Left lung (tissue), 10 donors: ENCODE results near the gene CARNS1. TPM values are rescaled to one million over a fixed set of nuclear protein-coding genes. Genes with fewer than 3 reads are reported as not detected.

ENCODE experiments used
- ATAC-seq: fragments of 200-7000 bp; cut with Tn5 transposase; one replicate; pipeline ENCODE4 v1.9.1; 2020; ENCODE audit warnings: moderate library complexity
- DNase-seq, 4 donors: peaks; one replicate each; pipeline ENCODE4 v3.0.0-alpha.2; 2013 to 2020
- H3K27ac ChIP-seq, 2 donors: fragments of 200-600 bp; sonication (generic) in 1 of 2; one replicate each; pipeline versions ENCODE4 v1.5.0 to v1.8.0; 2020 to 2021
- H3K27me3 ChIP-seq, 2 donors: fragments of 200-600 bp; sonication (generic) in 1 of 2; one replicate each; pipeline versions ENCODE4 v1.5.0 to v1.8.0; 2020 to 2021
- H3K36me3 ChIP-seq, 2 donors: fragments of 200-600 bp; sonication (generic) in 1 of 2; one replicate each; pipeline versions ENCODE4 v1.5.0 to v1.8.0; 2020 to 2021
- H3K4me1 ChIP-seq, 2 donors: fragments of 200-600 bp; one replicate each; pipeline ENCODE4 v1.8.0; 2021
- H3K4me3 ChIP-seq, 2 donors: fragments of 200-600 bp; sonication (generic) in 1 of 2; one replicate each; pipeline versions ENCODE4 v1.5.0 to v1.8.0; 2020 to 2021; ENCODE audit warnings: mild to moderate bottlenecking in 1 of 2
- H3K9me3 ChIP-seq, 2 donors: fragments of 200-600 bp; sonication (generic) in 1 of 2; one replicate each; pipeline versions ENCODE4 v1.5.0 to v1.8.0; 2020 to 2021
- intact Hi-C, 2 donors: fragments of 100-400 bp; cut with DNase I; formaldehyde crosslinking; loops; one replicate each; pipeline versions ENCODE4 v1.11.2 to v1.14.2; 2022
- polyA plus RNA-seq, 6 donors: library from polyadenylated mRNA; unstranded; fragments of 120-200 nt; gene quantifications; one replicate each; pipeline ENCODE4 v1.2.1, GENCODE V29; 2013; ENCODE audit not compliant: insufficient read length in 6 of 6
- total RNA-seq, 2 donors: library from RNA; stranded (reverse); fragmentation: NEBNext Ultra II Directional; extraction: Animal tissue kit (Norgen Biotek cat#: 25700); gene quantifications; one replicate each; pipeline ENCODE4 v1.2.1, GENCODE V29; 2021
- TF ChIP-seq, protein P1 (sequence below), 2 donors: fragments of 200-600 bp; sonication (generic) in 1 of 2; IDR thresholded peaks; one replicate each; pipeline versions ENCODE4 v1.5.0 to v1.8.0; 2021; ENCODE audit warnings: antibody characterized with exemption in 2 of 2
- donor health status: DM: no; HTN: yes; CAD: no.
- donor health status: DM: no; HTN: no; CAD: no.

CARNS1 gene
- total and polyA plus RNA-seq, 8 donors = 0.71 to 5.6 (median 3.1) TPM

DNA sequence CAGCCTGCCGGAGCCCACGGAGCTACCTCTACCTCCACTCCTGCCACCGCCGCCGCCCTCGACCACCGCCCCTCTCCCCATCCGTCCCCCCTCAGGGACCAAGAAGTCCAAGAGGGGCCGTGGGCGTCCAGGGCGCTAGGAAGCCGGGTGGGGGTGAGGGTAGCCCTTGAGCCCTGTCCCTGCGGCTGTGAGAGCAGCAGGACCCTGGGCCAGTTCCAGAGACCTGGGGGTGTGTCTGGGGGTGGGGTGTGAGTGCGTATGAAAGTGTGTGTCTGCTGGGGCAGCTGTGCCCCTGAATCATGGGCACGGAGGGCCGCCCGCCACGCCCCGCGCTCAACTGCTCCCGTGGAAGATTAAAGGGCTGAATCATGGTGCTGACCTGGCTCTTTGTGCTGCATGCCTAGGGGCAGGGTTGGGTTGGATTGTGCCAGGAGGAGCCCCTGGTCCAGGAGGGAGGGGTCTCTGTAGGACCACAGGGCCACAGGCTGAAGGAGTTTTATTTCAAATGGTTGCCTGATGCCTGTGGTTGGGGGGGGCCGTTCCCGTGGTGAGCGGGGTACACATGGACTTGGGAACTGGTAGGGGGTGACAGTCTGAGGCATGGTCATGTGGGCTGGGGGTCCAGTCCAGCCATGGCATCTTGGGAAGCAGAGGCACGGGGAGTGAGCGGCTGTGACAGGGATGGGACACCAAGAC is 19.7 kb downstream of the CARNS1 start:
- DNase-seq = peak in 1 of 4 donors; percentile 80
- H3K4me3 ChIP-seq = peak overlapping the region in 1 of 2 donors; percentile 34
- no peaks in the 10 kb centered on the region for H3K9me3 ChIP-seq
- peaks cover 0 to 44% of the 10 kb centered on the region in 2 donors for H3K4me1 ChIP-seq
- ATAC-seq = no peak
- intact Hi-C loops = no loop called here
- peaks cover 0 to 95% of the 10 kb centered on the region in 2 donors for H3K36me3 ChIP-seq
- H3K27ac ChIP-seq = no peak overlapping the region
- TF ChIP-seq, protein P1, sequence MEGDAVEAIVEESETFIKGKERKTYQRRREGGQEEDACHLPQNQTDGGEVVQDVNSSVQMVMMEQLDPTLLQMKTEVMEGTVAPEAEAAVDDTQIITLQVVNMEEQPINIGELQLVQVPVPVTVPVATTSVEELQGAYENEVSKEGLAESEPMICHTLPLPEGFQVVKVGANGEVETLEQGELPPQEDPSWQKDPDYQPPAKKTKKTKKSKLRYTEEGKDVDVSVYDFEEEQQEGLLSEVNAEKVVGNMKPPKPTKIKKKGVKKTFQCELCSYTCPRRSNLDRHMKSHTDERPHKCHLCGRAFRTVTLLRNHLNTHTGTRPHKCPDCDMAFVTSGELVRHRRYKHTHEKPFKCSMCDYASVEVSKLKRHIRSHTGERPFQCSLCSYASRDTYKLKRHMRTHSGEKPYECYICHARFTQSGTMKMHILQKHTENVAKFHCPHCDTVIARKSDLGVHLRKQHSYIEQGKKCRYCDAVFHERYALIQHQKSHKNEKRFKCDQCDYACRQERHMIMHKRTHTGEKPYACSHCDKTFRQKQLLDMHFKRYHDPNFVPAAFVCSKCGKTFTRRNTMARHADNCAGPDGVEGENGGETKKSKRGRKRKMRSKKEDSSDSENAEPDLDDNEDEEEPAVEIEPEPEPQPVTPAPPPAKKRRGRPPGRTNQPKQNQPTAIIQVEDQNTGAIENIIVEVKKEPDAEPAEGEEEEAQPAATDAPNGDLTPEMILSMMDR (IDR thresholded peaks at IDR 0.05) = no peak
- no peaks in the 10 kb centered on the region for H3K27me3 ChIP-seq

DNA sequence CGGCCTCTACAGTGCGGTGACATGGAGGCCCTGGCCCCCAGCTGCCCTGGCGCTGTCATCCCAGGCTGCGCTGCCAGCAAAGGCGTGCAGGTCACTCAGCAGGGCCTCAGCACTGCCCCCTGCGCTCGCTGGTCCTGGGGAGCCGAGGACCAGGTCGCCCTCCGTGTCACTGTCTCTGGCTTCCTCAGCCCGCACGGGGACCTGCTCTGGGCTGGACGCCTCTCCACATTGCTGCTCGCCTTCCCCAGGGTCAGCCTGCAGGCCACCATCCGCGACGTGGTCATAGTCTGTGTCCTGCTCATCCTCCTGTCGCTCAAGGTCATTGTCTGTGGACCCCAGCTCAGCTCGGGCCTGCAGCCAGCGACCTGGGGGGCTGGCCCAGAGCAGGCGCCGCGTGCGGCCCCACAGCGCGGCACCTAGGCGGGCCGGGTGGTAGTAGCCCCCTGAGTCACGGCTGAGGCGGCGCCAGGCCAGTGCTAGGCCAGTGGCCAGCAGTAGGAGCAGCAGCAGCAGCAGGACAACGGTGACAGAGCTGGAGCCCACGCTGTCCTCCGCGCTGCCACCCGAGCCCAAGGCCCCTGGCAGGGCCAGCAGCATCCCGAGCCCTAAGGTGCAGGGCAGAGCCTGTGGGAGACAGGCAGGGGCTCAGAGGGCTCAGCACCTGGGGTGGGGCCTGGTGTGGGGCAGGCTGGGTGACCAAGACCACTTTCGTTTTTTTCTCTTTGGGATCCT is 20.4 kb downstream of the CARNS1 start:
- DNase-seq (peak in 1 of 4 donors; percentile 75), ATAC-seq (no peak)
- peaks cover 0 to 51% of the 10 kb centered on the region in 2 donors for H3K4me1 ChIP-seq
- H3K27ac ChIP-seq = no peak overlapping the region
- H3K27me3 ChIP-seq = no peaks in the 10 kb centered on the region
- peaks cover 0 to 95% of the 10 kb centered on the region in 2 donors for H3K36me3 ChIP-seq
- H3K9me3 ChIP-seq = no peaks in the 10 kb centered on the region
- TF ChIP-seq, protein P1 (IDR thresholded peaks at IDR 0.05) = no peak
- intact Hi-C loops = no loop called here
- H3K4me3 ChIP-seq = peak overlapping the region in 1 of 2 donors; percentile 34

DNA sequence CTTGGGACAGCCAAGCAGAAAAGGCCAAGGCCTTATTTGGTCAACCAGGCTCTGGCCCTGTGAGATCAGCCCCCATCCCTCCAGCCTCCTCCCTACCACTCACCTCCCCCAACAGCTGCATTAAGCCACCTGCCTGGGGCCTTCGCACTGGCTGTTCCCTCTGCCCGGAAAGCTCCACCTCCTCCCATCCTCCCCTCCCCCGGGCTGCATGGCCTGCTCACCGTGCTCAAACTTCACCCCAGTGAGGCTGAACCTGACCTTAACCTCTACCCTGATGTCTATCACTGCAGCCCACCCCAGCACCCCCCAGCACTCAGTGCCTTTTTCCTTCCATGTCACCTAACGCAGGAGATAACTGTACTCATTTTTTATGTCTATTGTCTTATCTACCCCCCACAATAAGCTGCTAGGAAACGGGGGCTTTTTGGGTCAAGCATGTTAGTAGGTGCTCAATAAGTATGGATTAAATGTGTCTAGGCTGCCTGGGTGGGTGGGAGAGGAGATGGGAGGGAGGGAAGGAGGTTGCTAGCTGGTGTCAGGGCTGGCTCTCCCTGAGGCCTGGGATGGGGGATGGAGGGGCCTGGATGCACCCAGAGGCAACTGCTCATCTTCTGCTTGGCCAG is 21.1 kb downstream of the CARNS1 start:
- no peak for ATAC-seq
- DNase-seq = peak in 1 of 4 donors; percentile 72
- TF ChIP-seq, protein P1 (IDR thresholded peaks at IDR 0.05) = no peak
- Histone ChIP-seq H3K4me3 (peak overlapping the region in 1 of 2 donors; percentile 34), H3K27ac (peak overlapping the region in 1 of 2 donors; percentile 45), H3K27me3 (no peaks in the 10 kb centered on the region), H3K36me3 (peaks cover 0 to 95% of the 10 kb centered on the region in 2 donors), H3K4me1 (peaks cover 0 to 58% of the 10 kb centered on the region in 2 donors), H3K9me3 (no peaks in the 10 kb centered on the region)
- intact Hi-C loops = no loop called here

DNA sequence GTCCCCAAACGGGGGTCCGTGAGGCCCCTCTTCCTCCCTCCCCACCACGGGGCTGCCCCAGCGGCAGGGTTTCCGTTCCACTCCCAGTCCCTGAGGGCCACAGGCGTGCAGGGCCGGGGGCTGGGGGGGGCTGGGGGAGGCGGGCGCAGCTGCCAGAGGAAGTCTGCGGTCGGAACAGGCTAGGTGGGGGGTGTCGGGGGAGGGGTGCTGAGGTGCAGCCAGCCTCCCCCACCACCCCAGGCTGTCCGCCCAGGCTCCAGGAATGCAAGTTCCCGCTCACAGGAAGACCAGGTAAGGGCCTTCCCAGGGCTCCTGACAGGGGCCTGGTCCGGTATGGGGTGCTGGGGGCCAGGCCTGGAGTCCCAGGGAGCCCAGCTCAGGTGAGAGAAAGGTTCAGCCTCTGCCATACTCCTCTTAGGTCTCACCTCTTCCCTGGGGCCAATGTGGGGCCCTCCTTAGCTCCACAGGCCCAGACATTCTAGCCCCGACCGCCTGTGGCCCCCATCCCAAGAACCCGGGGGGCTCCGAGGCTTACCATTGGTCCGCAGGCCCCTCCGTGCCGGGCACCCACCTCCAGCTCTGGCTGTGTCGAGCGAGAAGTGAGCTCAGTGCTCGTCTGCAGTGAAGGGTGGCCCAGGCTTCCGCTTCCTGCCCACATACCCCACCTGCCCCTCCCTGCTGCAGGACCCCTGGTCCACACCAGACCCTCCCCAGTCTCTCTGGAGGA is 21.8 kb downstream of the CARNS1 start, which contains the start of gene PTPRCAP:
Gene PTPRCAP (minus strand): TSS at position 601 of the 727 bp plus-strand sequence. CDS start 63 bp downstream, at position 538.
- H3K9me3 ChIP-seq = no peaks in the 10 kb centered on the region
- ATAC-seq = peak; percentile 7
- H3K27ac ChIP-seq = peak within 1 kb of the TSS in 1 of 2 donors; percentile 45
- peaks cover under 1 to 64% of the 10 kb centered on the region in 2 donors for H3K4me1 ChIP-seq
- DNase-seq = peak in 1 of 4 donors; percentile 72
- TF ChIP-seq, protein P1 (IDR thresholded peaks at IDR 0.05) = no peak
- H3K36me3 ChIP-seq = peaks cover 0 to 95% of the 10 kb centered on the region in 2 donors
- H3K4me3 ChIP-seq = peak within 1 kb of the TSS in 1 of 2 donors; percentile 34
- intact Hi-C loops = no loop called here
- H3K27me3 ChIP-seq = no peaks in the 10 kb centered on the region
